A673 (cell line): Measurements from ENCODE around the gene ZFP36L2. TPM values are rescaled to one million over a fixed set of nuclear protein-coding genes. Genes with fewer than 3 reads are reported as not detected.

Source experiments
- BruUV-seq: library from RNA; stranded (reverse); fragments of 400-500 nt; replicated peaks from 2 replicates; lab custom pipeline; 2021; lab: Mats Ljungman, UMichigan
- CTCF ChIA-PET: fragments of 300-600 bp; sonication (Branson Sonifier 250); formaldehyde crosslinking; loops from one replicate; lab custom pipeline; 2022; ENCODE audit warnings: antibody characterized with exemption; lab: Charles Lee
- POLR2A ChIA-PET: fragments of 300-600 bp; sonication (Branson Sonifier 250); formaldehyde crosslinking; loops from one replicate; lab custom pipeline; 2022; ENCODE audit warnings: antibody characterized with exemption; ENCODE audit not compliant: low non-redundant PET; lab: Charles Lee
- DNase-seq: peaks from one replicate; pipeline ENCODE4 v3.0.0-alpha.2; 2015; ENCODE audit warnings: low spot score
- H3K27ac ChIP-seq: fragments of 200-600 bp; sonication (generic); 2 replicates; pipeline ENCODE4 v1.5.1; 2016; ENCODE audit warnings: mixed run types, low read depth, mild to moderate bottlenecking, mixed read lengths, antibody characterized with exemption, low read length; ENCODE audit not compliant: poor library complexity, severe bottlenecking
- H3K27me3 ChIP-seq: fragments of 200-600 bp; sonication (generic); replicated peaks from 2 replicates; pipeline ENCODE4 v1.6.1; 2017; ENCODE audit warnings: mixed run types, low read depth, mild to moderate bottlenecking, mixed read lengths, antibody characterized with exemption, low read length; ENCODE audit not compliant: insufficient read depth, poor library complexity
- H3K36me3 ChIP-seq: fragments of 200-600 bp; sonication (generic); 2 replicates; pipeline ENCODE4 v1.6.1; 2016; ENCODE audit warnings: mixed run types, mild to moderate bottlenecking, mixed read lengths, antibody characterized with exemption, low read length; ENCODE audit not compliant: insufficient read depth, poor library complexity, severe bottlenecking
- H3K4me1 ChIP-seq: fragments of 200-600 bp; sonication (generic); 2 replicates; pipeline ENCODE4 v1.6.1; 2017; ENCODE audit warnings: mixed run types, mild to moderate bottlenecking, mixed read lengths, antibody characterized with exemption, low read length; ENCODE audit not compliant: insufficient read depth, poor library complexity, severe bottlenecking
- H3K4me3 ChIP-seq: fragments of 200-600 bp; sonication (generic); 2 replicates; pipeline ENCODE4 v1.5.1; 2016; ENCODE audit warnings: low read depth, mixed run types, mild to moderate bottlenecking, mixed read lengths, low read length; ENCODE audit not compliant: poor library complexity, severe bottlenecking
- H3K9me3 ChIP-seq: fragments of 200-600 bp; sonication (generic); 2 replicates; pipeline ENCODE4 v1.6.1; 2016; ENCODE audit warnings: mixed run types, low read depth, mild to moderate bottlenecking, mixed read lengths, antibody characterized with exemption, low read length; ENCODE audit not compliant: poor library complexity, severe bottlenecking
- EZH2 ChIP-seq: fragments of 200-600 bp; sonication (generic); IDR thresholded peaks from 2 replicates; pipeline ENCODE4 v1.6.1; 2017; ENCODE audit warnings: borderline replicate concordance, low read depth, mild to moderate bottlenecking, mixed read lengths, antibody characterized with exemption, low read length; ENCODE audit not compliant: poor library complexity, severe bottlenecking
- intact Hi-C: fragments of 100-400 bp; cut with micrococcal nuclease; formaldehyde crosslinking; loops from one replicate; pipeline ENCODE4 v1.10.0; 2022; ENCODE audit not compliant: unreplicated experiment
- total RNA-seq: library from RNA; stranded (reverse); gene quantifications from 2 replicates; pipeline ENCODE4 v1.2.3, GENCODE V29; 2021
- TF ChIP-seq, protein P1 (sequence below): fragments of 300-800, 200-600 bp; sonication (generic); conservative IDR thresholded peaks from 2 replicates; pipeline ENCODE4 v1.5.1; 2017; ENCODE audit warnings: low read depth, mild to moderate bottlenecking, antibody characterized with exemption, low read length, moderate library complexity, mixed read lengths

Gene ZFP36L2
- total RNA-seq, 1 experiment from 2014 or later, result 23.4 TPM

DNA sequence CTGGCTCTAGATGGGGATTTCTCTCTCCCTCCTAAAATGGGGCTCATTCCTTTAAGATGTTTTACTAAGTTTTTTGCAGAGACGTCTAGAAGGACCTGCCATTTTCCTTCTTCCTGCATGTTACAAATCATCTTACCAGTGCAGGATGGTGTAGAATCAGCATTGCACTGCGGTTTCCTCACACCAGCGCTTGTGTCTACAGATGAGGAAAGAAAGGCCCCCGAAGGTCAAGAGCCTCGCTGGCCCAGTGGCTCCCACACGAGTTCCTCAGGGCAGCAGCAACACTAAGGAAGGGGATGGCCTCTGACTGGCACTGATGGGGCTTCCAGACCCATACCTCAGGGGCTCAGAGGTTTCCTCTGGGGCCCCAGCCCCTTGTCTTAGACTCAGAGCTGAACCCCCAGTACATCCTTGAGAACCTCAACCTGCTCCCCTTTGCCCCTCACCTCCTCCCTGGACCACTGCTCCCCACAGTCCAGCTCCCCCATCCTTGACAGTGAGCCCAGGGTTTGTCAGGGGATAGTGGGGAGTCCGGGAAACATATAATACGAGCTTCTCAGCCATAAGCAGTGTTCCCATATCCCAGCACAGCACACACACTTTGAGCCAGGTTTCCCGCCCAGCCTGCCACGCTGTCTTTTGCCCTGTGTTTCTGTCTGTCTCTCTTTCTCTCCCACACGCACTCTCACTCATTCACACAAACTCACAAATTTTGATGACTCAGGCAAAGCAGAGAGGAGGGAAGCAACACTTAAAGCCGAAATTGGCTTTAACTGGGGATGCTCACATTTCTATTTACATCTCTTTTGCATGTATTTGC, 29.4 kb downstream of the ZFP36L2 start:
- POLR2A ChIA-PET, result no interaction called here
- Histone ChIP-seq H3K4me3 (no peak overlapping the region), H3K36me3 (no peaks in the 10 kb centered on the region), H3K27me3 (no peaks in the 10 kb centered on the region), H3K4me1 (no peaks in the 10 kb centered on the region), H3K27ac (no peak overlapping the region), H3K9me3 (no peaks in the 10 kb centered on the region)
- CTCF ChIA-PET, result no interaction called here
- DNase-seq, result no peak
- TF ChIP-seq EZH2, result no peak
- TF ChIP-seq, protein P1, sequence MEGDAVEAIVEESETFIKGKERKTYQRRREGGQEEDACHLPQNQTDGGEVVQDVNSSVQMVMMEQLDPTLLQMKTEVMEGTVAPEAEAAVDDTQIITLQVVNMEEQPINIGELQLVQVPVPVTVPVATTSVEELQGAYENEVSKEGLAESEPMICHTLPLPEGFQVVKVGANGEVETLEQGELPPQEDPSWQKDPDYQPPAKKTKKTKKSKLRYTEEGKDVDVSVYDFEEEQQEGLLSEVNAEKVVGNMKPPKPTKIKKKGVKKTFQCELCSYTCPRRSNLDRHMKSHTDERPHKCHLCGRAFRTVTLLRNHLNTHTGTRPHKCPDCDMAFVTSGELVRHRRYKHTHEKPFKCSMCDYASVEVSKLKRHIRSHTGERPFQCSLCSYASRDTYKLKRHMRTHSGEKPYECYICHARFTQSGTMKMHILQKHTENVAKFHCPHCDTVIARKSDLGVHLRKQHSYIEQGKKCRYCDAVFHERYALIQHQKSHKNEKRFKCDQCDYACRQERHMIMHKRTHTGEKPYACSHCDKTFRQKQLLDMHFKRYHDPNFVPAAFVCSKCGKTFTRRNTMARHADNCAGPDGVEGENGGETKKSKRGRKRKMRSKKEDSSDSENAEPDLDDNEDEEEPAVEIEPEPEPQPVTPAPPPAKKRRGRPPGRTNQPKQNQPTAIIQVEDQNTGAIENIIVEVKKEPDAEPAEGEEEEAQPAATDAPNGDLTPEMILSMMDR, result no peak
- no TSS peak for BruUV-seq
- intact Hi-C loops, result no loop called here

DNA sequence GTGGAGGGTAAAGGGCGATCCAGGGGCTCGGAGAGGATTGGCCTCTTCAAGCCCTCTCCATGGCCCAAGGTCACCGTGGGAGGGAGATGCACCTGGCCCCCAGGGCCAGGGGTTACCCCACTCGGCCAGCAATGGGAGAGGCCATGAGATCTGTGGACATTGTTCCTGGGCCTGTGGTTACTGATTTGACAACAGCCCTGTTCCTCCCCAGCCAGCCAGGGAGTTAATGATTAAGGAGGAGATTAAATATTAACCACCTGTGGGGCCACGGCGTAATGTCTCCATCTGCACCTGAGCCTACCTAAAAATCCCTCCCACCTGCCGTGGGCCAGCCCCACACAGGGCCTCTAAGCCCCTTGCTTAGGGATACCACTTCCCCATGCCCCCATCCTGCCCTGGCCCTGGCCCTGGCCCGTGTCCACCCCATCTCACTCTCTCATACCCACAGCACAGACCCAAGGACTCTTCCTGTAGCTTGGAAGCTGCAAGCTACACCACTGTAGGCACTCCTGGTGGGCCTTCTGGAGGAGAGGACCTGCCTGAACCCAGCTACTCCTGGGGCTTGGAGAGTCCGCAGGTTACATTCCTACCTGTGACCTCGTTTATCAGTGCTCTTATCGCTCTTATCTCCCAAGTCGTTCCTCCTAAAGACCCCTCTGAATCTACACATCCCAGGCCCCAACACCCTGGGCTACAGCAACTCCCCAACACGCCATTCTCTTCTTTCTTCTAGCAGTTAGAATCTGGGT, 32.1 kb downstream of the ZFP36L2 start:
- Histone ChIP-seq H3K4me1 (no peaks in the 10 kb centered on the region), H3K36me3 (no peaks in the 10 kb centered on the region), H3K4me3 (no peak overlapping the region), H3K27ac (no peak overlapping the region), H3K9me3 (no peaks in the 10 kb centered on the region), H3K27me3 (no peaks in the 10 kb centered on the region)
- CTCF ChIA-PET, result no interaction called here
- POLR2A ChIA-PET, result interaction anchor here (0.6 kb wide), 1 partner anchor 91 kb away, joined by 8 read pairs; no protein-coding TSS in a partner anchor
- no peak for TF ChIP-seq EZH2
- TF ChIP-seq, protein P1, result no peak
- no peak for DNase-seq
- no TSS peak for BruUV-seq
- intact Hi-C loops, result no loop called here

- no TSS peak for BruUV-seq
- no peaks in the 10 kb centered on the region for H3K4me1 ChIP-seq
- no peaks in the 10 kb centered on the region for H3K36me3 ChIP-seq
- no peak overlapping the region for H3K4me3 ChIP-seq
- intact Hi-C loops, result no loop called here
- no peak for DNase-seq
- TF ChIP-seq, protein P1, result no peak
- no peak for TF ChIP-seq EZH2
- no peak overlapping the region for H3K27ac ChIP-seq
- ChIA-PET CTCF (no interaction called here), POLR2A (interaction anchor here (0.6 kb wide), 1 partner anchor 90 kb away, joined by 8 read pairs; no protein-coding TSS in a partner anchor)
- no peaks in the 10 kb centered on the region for H3K9me3 ChIP-seq
- no peaks in the 10 kb centered on the region for H3K27me3 ChIP-seq
Observed at GRCh38 chr2:43193652-43194120, 32.7 kb downstream of the ZFP36L2 start.
